Karpas-422 (cell line): ENCODE results near the gene OR13G1. TPM values are rescaled to one million over a fixed set of nuclear protein-coding genes. Genes with fewer than 3 reads are reported as not detected.

Source experiments
- DNase-seq: peaks from one replicate; pipeline ENCODE4 v3.0.0-alpha.2; 2015
- H2AFZ ChIP-seq: fragments of 200-600 bp; sonication (generic); 2 replicates; pipeline ENCODE4 v1.6.1; 2014; ENCODE audit warnings: antibody characterized with exemption, low read length, mixed read lengths
- H3K27ac ChIP-seq: fragments of 200-600 bp; sonication (generic); 2 replicates; pipeline ENCODE4 v1.5.1; 2014; ENCODE audit warnings: mild to moderate bottlenecking, low read length, moderate library complexity
- H3K27me3 ChIP-seq: fragments of 200-600 bp; sonication (generic); 2 replicates; pipeline ENCODE4 v1.6.1; 2014; ENCODE audit warnings: low read length, mixed read lengths
- H3K36me3 ChIP-seq: fragments of 200-600 bp; sonication (generic); 2 replicates; pipeline ENCODE4 v1.6.1; 2014; ENCODE audit warnings: low read length, mixed read lengths; ENCODE audit not compliant: insufficient read depth
- H3K4me1 ChIP-seq: fragments of 200-600 bp; sonication (generic); 2 replicates; pipeline ENCODE4 v1.6.1; 2014; ENCODE audit warnings: mild to moderate bottlenecking, low read length, mixed read lengths
- H3K4me2 ChIP-seq: fragments of 200-600 bp; sonication (generic); 2 replicates; pipeline ENCODE4 v1.6.1; 2014; ENCODE audit warnings: low read length, low read depth, mild to moderate bottlenecking; ENCODE audit not compliant: poor library complexity, severe bottlenecking
- H3K4me3 ChIP-seq: fragments of 200-600 bp; sonication (generic); 2 replicates; pipeline ENCODE4 v1.5.1; 2014; ENCODE audit warnings: mild to moderate bottlenecking, antibody characterized with exemption, low read length, mixed read lengths
- H3K79me2 ChIP-seq: fragments of 200-600 bp; sonication (generic); 2 replicates; pipeline ENCODE4 v1.6.1; 2014; ENCODE audit warnings: mild to moderate bottlenecking, low read length, mixed read lengths
- H3K9ac ChIP-seq: fragments of 200-600 bp; sonication (generic); 2 replicates; pipeline ENCODE4 v1.6.0; 2014; ENCODE audit warnings: low read length
- H3K9me2 ChIP-seq: fragments of 200-600 bp; sonication (generic), shearing (Covaris generic); replicated peaks from 2 replicates; pipeline ENCODE4 v1.6.0; 2014; ENCODE audit warnings: mild to moderate bottlenecking, low read length, moderate library complexity; ENCODE audit not compliant: insufficient read depth
- H3K9me3 ChIP-seq: fragments of 300-700, 200-600 bp; sonication (generic); 2 replicates; pipeline ENCODE4 v1.6.1; 2014; ENCODE audit warnings: low read length, mixed read lengths
- H4K20me1 ChIP-seq: fragments of 200-600 bp; sonication (generic); 2 replicates; pipeline ENCODE4 v1.6.1; 2014; ENCODE audit warnings: mild to moderate bottlenecking, antibody characterized with exemption, low read length, low read depth; ENCODE audit not compliant: insufficient read depth
- total RNA-seq: library from RNA; depleted of rRNA; stranded (reverse); fragments of >200 nt; shearing (Covaris generic); gene quantifications from 2 replicates; pipeline ENCODE4 v1.2.3, GENCODE V29; 2014; ENCODE audit warnings: low replicate concordance; rRNA removed

Gene OR13G1
- total RNA-seq, 1 experiment from 2014 or later, result not detected

GRCh38 chr1:247638011-247638410, 41.5 kb downstream of the OR13G1 start:
- H2AFZ ChIP-seq, result no peak overlapping the region
- H3K4me2 ChIP-seq, result no peak overlapping the region
- H3K36me3 ChIP-seq, result no peaks in the 10 kb centered on the region
- H3K4me1 ChIP-seq, result no peaks in the 10 kb centered on the region
- H3K27me3 ChIP-seq, result no peaks in the 10 kb centered on the region
- H3K9ac ChIP-seq, result no peak overlapping the region
- no peak overlapping the region for H3K4me3 ChIP-seq
- H3K79me2 ChIP-seq, result no peaks in the 10 kb centered on the region
- H4K20me1 ChIP-seq, result no peaks in the 10 kb centered on the region
- no peaks in the 10 kb centered on the region for H3K9me2 ChIP-seq
- DNase-seq, result no peak
- no peaks in the 10 kb centered on the region for H3K9me3 ChIP-seq
- H3K27ac ChIP-seq, result no peak overlapping the region

GRCh38 chr1:247627951-247628350, 51.6 kb downstream of the OR13G1 start:
- Histone ChIP-seq H3K4me1 (no peaks in the 10 kb centered on the region), H3K9me2 (no peaks in the 10 kb centered on the region), H3K9me3 (no peaks in the 10 kb centered on the region), H3K9ac (no peak overlapping the region), H3K4me2 (no peak overlapping the region), H3K4me3 (no peak overlapping the region), H3K27ac (no peak overlapping the region), H3K79me2 (no peaks in the 10 kb centered on the region), H4K20me1 (no peaks in the 10 kb centered on the region), H3K27me3 (no peaks in the 10 kb centered on the region), H2AFZ (no peak overlapping the region), H3K36me3 (no peaks in the 10 kb centered on the region)
- no peak for DNase-seq

Other genes with a start within 250 kb of the OR13G1 start
- gene OR2B11, start 221.6 kb downstream of the OR13G1 start, total RNA-seq, result not detected in 2 replicates
- not detected in 2 replicates for gene OR2C3, start 143.3 kb downstream of the OR13G1 start, total RNA-seq
- not detected in 2 replicates for gene GCSAML, start 130.6 kb downstream of the OR13G1 start, total RNA-seq
- gene OR2G2, start 91.4 kb downstream of the OR13G1 start, total RNA-seq, result not detected in 2 replicates
- gene OR2G3, start 74.2 kb downstream of the OR13G1 start, total RNA-seq, result not detected in 2 replicates
- not detected in 2 replicates for gene OR6F1, start 36.9 kb upstream of the OR13G1 start, total RNA-seq
- gene OR14K1, start 58.9 kb upstream of the OR13G1 start, total RNA-seq, result not detected in 2 replicates
- not detected in 2 replicates for gene OR14A2, start 68.4 kb upstream of the OR13G1 start, total RNA-seq
- gene OR1C1, start 80.8 kb upstream of the OR13G1 start, total RNA-seq, result not detected in 2 replicates
- not detected in 2 replicates for gene OR14A16, start 144.4 kb upstream of the OR13G1 start, total RNA-seq
- not detected in 2 replicates for gene OR11L1, start 162.2 kb upstream of the OR13G1 start, total RNA-seq
- not detected in 2 replicates for gene TRIM58, start 177.4 kb upstream of the OR13G1 start, total RNA-seq
- gene OR2W3, start 215.8 kb upstream of the OR13G1 start, total RNA-seq, result not detected in 2 replicates
- not detected in 2 replicates for gene OR2T8, start 240.5 kb upstream of the OR13G1 start, total RNA-seq
- gene OR2AJ1, start 245.2 kb upstream of the OR13G1 start, total RNA-seq, result not detected in 2 replicates